Measurements from ENCODE around the gene UNC93A.
"Not testable (repeated sequence)": the region's sequence is repeated elsewhere in the genome, so short reads cannot be mapped to it uniquely, and the experiment has no call there.

Gene UNC93A

GRCh38 chr6:167293590-167294091 is 2.5 kb downstream of the UNC93A start:
- DNase-seq (ENCODE audit: low spot score), result no peak

GRCh38 chr6:167294241-167294640 is 3.1 kb downstream of the UNC93A start:
- DNase-seq (ENCODE audit: low spot score), result no peak

- DNase-seq (ENCODE audit: low spot score), result no peak
Observed at GRCh38 chr6:167294651-167295494, 3.8 kb downstream of the UNC93A start.

GRCh38 chr6:167295495-167296292 is 4.6 kb downstream of the UNC93A start:
- DNase-seq (ENCODE audit: low spot score), result no peak

- DNase-seq (ENCODE audit: low spot score), result no peak
Observed at GRCh38 chr6:167296293-167296690, 5.2 kb downstream of the UNC93A start.

- DNase-seq (ENCODE audit: low spot score), result no peak
Observed at GRCh38 chr6:167296902-167297301, 5.8 kb downstream of the UNC93A start.

- DNase-seq (ENCODE audit: low spot score), result no peak
Observed at GRCh38 chr6:167298127-167298526, 7.0 kb downstream of the UNC93A start.

- DNase-seq (ENCODE audit: low spot score), result no peak
Observed at GRCh38 chr6:167299641-167300308, 8.7 kb downstream of the UNC93A start.

- no peak for DNase-seq (ENCODE audit: low spot score)
Observed at GRCh38 chr6:167300902-167301777, 10.0 kb downstream of the UNC93A start.

- no peak for DNase-seq (ENCODE audit: low spot score)
Observed at GRCh38 chr6:167302074-167302473, 11.0 kb downstream of the UNC93A start.

GRCh38 chr6:167302796-167303195 is 11.7 kb downstream of the UNC93A start:
- DNase-seq (ENCODE audit: low spot score), result no peak

GRCh38 chr6:167303675-167304625 is 12.8 kb downstream of the UNC93A start:
- no peak for DNase-seq (ENCODE audit: low spot score)

GRCh38 chr6:167304912-167305311 is 13.8 kb downstream of the UNC93A start:
- no peak for DNase-seq (ENCODE audit: low spot score)

GRCh38 chr6:167305796-167306195 is 14.7 kb downstream of the UNC93A start:
- DNase-seq (ENCODE audit: low spot score), result no peak

GRCh38 chr6:167306401-167306998 is 15.4 kb downstream of the UNC93A start:
- no peak for DNase-seq (ENCODE audit: low spot score)

- no peak for DNase-seq (ENCODE audit: low spot score)
Observed at GRCh38 chr6:167307342-167307955, 16.3 kb downstream of the UNC93A start.

- no peak for DNase-seq (ENCODE audit: low spot score)
Observed at GRCh38 chr6:167308207-167308606, 17.1 kb downstream of the UNC93A start.

- DNase-seq (ENCODE audit: low spot score), result not testable (repeated sequence)
Observed at GRCh38 chr6:167309355-167310192, 18.5 kb downstream of the UNC93A start.
